GM19467 (cell line): ENCODE data around the gene ARF1.

Source experiments
- ATAC-seq: cut with Tn5 transposase; IDR thresholded peaks from one replicate; pipeline ENCODE4 v1.9.1; 2021; ENCODE audit warnings: mild to moderate bottlenecking, moderate library complexity; ENCODE audit not compliant: unreplicated experiment

Gene ARF1

DNA sequence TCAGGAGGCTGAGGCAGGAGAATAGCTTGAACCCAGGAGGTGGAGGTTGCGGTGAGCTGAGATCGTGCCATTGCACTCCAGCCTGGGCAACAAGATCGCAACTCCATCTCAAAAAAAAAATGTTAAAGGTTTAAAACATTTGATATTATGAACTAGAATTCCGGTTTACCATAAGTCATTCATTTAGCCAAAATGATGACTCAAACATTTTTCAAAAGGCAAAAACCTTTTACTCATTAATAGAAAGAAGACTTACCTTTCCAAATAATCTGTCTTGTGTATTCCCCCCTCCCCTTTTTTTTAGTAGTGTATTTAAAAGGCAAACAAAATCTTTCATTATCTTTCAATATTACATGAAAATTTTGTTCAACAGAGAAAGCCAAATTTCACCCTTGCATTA is 34.8 kb downstream of the ARF1 start:
- no peak for ATAC-seq

DNA sequence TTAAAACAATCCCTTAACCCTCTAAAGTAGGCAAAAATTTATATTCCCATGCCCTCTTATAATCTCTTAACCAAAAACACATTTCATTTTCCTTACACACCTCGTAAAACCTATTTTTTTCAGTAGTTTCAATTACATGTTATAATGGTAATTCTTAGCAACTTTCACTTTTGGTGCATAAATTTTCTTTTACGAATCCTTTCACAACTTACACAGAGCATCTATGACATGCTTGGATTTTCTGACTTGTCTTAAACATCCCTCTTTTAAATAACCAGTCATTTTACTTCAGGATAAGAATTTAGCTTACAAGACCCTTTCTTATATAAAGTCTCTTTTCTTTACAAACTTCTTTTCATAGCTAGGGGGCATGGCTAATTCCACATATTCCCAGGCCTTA is 35.5 kb downstream of the ARF1 start:
- no peak for ATAC-seq

DNA sequence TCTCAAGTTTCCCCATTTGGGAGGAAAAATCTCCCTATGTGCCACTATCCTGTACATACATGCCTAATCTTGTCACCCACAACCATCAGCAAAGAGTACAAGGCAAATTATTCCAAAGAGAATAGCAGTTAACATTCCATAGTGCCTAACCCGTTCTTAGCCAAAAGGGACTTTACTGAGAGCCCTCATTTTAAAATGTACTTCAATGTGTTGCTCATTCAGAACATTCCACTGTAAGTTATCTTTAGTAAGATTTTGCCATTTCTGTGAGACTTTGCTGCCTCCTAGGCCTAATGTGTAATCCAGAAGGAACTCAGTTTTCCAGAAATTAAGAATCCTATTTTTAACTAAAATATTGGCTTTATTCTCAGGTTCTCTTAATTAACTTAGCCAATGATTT is 37.8 kb downstream of the ARF1 start:
- ATAC-seq, result no peak

DNA sequence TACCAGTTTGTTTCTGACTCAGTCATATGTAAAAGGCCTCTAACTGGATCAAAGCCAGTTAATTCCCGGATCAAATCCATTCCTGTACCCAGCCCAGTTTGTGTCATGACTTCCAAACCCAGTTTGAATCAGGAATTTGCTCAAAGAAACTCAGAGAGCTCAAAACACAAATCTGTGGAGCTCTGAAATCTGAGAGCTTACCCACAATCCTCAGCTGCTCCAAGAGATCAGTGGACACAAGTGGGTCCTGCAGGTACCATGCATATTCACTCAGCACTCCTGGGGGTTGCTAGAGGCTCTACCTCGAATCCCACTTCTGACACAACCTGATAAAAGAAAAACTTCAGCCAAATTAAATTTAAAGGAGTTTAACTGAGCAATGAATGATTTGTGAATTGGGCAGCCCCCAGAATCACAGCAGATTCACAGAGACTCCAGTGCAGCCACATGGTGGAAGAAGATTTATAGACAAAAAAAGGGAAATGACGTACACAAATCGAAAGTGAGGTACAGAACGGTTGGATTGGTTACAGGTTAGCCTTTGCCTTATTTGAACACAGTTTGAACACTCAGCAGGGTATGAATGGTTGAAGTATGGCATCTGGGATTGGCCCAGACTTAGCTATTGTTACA is 38.5 kb downstream of the ARF1 start:
- ATAC-seq, result no peak

DNA sequence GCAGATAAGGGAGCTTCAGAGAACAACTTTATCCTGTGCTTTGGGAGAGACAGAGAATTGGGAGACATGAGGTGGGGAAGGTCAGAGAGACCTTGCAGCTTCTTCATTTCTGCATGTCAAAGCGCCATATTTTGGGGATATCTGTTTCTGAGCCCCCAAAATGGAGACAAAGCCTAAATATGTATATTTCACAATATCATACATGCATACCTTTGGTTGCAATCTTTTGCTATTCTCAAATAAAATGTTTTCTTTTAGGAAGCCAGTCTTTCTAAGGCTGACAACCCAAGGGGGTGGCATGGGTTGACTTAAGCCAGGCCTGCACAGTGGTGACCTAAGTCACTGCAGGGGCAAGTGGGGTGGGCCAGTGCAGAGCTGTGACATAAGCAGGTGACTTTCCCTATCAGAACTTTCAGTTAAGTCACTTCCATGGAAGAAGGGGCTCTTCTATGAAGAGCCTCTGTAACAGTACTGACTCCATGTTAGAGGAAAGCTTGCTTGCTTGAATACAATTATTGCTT is 40.5 kb downstream of the ARF1 start:
- no peak for ATAC-seq

DNA sequence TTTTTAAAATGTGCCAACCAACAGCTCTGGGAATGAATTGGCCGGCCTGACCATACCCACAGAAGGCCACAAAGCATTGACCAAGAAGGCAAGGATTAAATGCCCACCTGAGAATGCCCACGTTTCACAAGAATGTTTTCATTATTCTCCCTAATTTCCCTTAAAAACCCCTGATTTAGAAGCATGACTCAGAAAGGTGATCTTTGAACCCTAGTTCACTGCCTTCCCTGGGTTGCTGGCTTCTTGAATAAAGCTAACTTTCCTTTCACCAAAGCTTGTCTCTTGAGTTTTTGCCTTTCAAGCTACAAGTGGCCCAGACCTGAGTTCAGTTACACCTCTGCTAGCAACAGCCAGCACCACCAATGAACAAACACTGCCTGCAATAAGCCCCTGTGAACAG is 41.0 kb downstream of the ARF1 start:
- no peak for ATAC-seq

DNA sequence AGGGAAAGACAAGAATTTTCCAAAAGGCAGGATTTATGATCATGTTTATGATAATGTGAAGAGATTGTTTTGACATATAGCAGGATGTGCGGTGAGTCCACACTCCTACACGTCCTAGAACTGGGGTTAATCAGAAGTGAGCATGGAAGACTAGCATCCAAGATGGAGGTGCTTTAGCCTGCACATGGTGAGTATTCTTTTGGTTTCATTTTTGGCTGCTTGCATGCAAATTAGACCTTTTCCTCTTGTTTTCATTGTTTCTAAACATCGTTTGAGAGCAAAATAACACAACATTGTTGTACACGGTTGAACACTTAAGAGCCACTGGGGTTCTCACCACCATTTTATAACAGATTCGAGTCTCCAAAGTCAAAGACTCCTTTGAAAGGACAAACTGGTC is 42.7 kb downstream of the ARF1 start:
- no peak for ATAC-seq

DNA sequence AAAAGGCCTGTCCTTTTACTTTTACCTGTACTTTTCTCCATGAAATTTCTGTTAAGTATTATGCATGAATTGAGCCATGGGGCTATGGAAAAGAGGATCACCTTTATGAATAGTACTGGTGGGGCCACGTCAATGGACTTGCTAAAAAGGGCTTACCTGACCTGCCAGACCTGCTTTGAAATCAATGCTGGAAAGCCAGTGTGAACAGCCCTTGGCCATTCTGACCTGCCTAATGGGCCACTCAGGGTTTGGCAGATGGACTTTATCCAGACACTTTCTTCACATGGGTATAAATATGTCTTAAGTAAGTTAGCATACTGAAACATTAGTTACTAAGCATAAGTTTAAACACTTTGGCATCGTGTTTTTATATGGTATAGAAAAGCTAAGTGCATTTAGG is 49.3 kb downstream of the ARF1 start:
- no peak for ATAC-seq

DNA sequence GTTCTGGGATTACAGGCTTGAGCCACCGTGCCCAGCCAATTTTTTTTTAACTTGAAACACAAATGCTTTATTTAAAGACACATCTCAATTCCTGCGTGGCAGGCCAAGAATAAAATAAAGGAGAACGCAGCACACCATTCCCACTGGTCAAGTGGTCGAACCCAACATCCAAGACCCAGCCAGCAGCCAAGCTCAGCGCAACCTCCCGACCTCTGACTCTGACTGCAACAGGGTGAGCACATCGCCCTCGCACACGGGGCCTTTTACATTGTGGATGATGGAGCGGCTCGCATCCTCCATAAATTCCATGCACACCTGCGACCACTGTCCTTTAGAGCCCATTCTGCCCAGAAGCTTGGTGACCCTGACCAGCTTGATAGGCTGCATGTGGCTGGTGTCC is 52.1 kb downstream of the ARF1 start:
- no peak for ATAC-seq

DNA sequence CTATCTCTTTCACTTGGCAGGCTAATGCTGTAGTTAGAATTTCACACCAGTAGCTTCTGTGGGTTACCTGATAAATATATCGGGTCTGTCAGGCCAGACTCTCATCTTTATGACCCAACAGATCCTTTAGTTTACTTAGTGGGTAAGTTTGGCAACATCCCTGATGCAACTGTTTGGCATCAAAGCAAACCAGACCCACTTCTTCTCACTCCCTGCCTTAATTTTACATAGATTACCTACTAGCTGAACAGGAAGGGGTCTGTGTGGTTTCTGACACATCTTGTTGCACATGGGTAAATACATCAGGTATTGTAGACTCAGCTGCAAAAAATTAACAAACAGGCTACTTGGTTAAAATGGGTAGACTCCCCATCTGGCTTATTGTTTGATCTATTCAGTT is 54.4 kb downstream of the ARF1 start:
- no peak for ATAC-seq

DNA sequence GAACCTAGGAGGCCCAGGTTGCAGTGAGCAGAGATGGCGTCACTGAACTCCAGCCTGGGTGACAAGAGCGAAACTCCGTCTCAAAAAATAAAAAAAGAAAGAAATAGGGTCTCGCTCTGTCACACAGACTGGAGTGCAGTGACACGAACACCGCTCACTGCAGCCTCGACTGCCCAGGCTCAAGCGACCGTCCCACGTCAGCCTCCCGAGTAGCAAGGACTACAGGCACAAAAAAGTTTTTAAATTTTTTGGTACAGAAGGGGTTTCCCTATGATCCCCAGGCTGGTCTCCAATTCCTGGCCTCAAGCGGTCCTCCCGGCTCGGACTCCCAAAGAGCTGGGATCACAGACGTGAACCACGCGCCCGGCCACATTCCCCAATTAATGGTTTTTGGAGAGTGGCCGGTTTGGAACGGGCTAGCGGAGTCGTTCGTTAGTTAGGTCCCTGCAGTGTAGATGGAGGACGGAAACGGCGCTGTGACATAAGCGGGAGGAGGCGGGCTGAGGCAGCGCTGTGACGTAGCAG is 57.0 kb downstream of the ARF1 start:
- no peak for ATAC-seq

DNA sequence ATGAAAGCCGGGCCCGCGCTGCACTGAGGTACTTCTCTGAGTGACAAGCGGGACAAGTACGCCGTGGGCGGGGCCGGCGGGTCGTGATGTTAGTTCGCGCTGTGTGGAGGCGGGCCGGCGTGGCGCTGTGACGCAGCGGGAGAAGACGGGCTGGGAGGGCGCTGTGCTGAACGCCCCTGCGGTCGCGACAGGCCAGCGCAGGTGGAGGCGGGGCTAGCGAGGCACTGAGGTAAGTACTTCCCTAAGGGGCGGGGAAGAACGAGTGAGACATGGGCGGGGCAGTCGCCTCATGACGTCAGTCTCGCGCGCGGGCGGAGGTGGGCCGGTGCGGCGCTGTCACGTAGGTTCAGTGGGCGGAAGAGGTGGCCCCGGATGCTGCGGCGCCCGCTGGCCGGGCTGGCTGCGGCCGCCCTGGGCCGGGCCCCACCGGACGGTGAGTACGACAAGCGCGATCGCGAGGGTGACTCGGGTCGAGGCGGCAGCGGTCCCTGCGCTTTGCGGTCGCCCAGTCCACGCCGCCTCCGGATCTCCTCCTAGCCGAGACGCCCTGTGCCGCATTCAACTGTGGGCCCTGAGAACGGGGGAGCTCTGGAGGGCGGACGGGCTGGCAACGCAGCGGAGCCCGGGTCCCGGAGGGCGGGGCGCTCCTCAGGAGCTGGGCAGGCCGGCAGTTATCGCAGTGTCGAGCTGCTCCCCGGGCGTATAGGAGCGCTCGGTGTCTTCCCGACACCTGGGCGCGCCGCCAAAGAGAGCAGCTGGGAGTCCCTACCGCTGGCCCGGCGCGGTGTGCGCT is 57.6 kb downstream of the ARF1 start, which contains the start of gene GUK1:
TSS of gene GUK1 (plus strand) at position 349 of the 793 bp plus-strand sequence. CDS start at position 373, 24 bp downstream.
- ATAC-seq, result peak; percentile 89

DNA sequence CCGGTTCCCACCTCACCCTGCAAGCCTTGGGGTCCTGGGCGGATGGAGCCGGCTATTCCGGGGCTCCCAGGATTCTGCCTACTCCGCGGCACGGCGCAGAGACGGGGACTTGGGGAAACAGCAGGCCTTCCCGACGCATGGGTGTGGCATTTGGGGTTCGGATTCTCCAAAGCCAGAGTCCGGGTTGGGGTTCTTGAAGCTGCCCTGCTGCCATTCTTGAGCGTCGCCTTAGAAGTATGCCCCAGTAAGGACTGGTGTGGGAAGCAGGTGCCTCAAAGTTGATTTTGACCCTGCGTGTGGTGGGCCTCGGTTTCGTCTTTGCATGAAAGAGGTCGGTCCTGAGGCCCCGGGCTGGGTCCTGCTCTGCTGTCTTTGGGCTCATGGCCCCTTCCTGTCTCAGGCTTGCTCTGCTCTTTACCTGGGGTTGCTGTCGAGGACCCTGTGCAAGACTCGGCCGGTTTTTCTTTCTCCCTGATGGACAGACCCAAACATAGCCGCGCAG is 58.3 kb downstream of the ARF1 start:
- no peak for ATAC-seq

DNA sequence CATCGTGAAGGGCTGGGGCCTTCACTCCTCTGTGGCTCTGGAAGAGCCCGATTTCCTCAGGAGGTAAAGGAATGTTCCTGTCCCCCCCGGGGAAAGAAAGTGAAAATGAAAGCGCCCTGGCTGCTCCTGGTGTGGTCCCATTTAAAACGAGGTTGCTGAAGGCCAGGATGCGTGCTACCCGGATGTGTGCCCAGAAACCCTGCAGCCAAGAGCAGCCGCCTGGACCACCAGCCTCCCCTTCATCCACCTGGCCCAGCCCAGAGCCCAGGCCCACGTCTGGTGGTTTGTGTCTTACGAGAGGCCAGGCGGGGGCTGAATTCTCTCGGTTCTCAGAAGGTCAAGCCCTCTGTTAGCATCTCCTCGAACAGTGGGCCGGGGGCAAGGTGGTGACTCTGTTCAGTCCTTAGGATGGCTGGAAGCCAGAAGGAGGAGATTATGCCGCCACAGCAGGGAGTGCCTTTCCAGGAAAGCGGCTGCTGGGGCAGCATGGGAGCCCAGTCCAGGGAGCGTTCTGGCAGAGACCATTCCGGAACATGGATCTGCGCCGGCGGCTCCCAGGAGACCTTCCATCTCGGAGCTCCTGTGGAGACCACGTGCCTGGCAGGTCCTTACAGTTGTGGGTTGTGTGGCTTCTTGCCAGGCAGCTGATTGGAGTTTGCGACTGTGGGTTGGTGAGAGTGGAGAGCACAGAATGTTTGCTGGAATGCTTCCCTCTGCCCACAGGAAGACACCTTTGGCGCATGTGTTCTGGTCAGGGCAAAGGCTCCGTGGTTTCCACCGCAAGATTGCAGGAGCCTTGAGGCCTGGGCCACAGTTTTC is 58.9 kb downstream of the ARF1 start:
- ATAC-seq, result no peak

DNA sequence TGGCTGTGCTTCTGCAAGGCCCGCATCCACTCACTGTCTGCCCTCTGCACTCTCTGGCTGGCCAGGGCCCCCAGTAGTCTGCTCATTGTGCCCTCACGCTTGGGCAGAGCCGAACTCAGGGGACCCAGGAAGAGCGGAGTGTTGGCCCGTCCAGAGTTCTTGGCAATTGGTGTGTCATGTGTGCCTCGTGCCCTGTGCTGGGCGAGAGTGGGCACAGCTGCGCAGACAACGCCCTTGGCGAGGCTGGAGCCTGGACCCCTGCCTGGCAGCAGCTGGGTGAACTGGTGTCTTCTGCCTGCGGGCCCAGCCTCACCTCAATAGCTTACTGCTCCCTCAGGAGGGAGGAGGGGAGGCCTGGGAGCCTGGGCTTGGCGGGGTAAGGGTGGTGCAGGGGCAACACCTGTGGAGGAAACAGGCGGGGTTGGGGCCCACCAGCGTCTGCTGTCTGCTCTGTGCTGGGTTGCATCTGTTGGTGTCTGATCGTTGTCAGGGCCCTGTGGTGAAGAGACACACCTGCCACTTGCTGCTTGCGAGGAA is 59.7 kb downstream of the ARF1 start:
- no peak for ATAC-seq

DNA sequence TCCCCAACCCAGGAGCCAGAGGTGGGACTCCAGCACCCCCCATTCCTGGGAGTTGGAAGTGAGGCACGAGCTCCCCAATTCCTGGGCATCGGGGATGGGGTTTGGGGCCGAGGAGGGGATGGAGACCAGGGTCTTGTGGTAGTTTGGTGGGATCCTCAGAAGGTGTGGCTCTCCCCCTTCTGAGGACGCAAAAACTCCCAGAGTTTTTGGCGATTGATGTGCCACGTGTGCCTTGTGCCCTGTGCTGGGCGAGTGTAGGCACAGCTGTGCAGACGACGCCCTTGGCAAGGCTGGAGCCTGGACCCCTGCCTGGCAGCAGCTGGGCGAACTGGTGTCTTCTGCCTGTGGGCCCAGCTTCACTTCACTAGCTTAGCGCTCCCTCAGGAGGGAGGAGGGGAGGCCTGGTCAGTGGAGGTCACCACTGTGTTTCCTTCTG is 60.2 kb downstream of the ARF1 start:
- no peak for ATAC-seq

DNA sequence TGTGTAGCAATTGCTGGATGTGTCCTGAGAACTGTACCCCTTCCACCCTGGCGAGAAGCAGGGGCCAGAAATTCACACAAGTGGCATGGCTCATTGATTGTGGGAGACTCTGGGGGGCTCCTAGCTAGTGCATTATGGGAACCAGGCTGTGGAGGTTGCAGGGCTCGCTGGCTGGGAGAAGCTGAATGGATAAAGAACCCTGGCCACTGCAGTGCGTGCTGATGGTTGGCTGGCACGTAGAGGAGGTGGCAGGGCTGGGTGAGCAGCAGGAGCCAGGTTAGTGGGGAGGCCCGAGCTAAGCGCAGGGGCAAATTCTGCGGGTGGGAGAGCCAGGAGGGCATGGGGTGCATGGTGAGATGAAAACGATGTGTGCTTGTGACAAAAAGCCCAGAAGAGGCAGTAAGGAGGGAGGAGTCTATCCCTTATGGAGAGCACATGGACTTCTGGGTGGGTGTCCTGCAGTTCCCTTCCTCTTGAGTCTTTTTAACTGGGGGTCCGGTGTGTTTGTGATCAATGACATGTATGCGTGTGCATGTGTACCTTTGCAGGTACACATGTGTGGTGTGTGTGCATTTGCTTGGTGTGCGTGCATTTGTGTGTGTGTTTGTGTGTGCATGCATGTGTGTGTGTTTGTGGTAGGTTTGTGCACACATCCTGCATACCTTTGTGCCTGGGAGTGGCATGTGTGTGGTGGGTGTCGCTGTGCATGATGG is 61.1 kb downstream of the ARF1 start:
- no peak for ATAC-seq

DNA sequence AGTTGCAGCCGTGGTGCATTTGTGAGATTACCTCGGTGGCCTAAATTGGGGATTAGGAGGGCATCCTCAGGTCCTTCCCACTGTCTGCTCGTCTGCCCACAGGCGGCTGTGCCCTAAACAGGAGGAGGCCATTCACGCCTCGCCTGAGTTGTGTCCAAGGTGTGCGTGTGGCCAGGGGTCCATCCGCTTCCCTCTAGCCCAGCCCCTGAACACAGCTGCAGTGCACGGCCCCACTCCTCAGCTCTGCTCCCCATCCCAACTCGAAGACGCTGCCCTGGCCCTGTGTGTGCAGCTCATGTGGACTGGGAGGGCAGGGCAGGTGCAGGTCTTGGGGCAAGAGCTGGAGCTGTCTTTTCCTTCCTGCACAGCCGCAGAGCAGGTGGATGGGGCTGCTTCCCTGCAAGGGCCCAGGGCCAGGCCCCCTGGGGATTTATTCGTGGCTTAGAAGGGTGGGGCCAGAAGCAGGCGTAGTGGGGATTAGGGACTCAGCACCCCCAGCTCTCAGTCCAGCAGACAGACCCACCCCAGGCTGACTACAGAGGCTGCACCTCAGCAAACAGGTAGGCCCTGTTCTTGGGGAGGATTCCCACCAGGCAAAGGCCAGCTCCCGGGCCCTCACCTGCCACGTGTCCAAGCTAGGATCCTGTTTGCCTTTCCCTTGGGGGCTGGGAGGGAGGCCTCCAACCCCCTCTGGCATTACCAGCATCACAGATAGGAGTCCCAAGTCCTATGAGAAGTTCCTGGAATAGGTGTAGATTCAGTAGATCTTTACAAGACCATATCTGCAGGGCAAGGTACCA is 61.9 kb downstream of the ARF1 start:
- no peak for ATAC-seq

DNA sequence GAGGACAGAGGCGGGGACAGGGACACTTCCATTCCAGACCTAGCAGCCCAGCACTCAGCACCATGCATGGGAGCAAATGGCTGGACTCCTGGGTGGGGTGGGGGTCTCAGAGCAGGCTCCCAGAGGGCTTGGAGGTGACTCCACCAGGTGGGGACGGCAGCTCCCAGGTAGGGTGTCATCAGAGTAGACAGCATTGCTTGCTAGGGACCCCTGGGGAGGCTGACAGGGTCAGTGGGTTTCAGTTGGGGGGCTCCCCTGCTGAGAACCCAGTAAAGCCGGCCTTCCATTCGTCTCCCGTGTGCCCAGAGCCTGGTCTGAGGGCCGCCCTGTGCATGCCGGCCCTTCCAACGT is 62.5 kb downstream of the ARF1 start:
- ATAC-seq, result no peak
